Subcutaneous adipose tissue (tissue), 4 donors: Measurements from ENCODE around the gene LCE1D. TPM values are rescaled to one million over a fixed set of nuclear protein-coding genes. Genes with fewer than 3 reads are reported as not detected.

Experiments used
- CTCF ChIP-seq: fragments of 450-650 bp; IDR thresholded peaks from one replicate; pipeline ENCODE4 v1.5.1; 2016; ENCODE audit warnings: low read depth, mild to moderate bottlenecking, control low read depth, antibody characterized with exemption, moderate library complexity
- total RNA-seq, 4 donors: library from RNA; depleted of rRNA; stranded (reverse); fragments of >200 nt; gene quantifications; one replicate each; pipeline ENCODE4 v1.1.0, GENCODE V29; 2016

The LCE1D gene
- total RNA-seq, 4 donors from 2014 or later, result not detected

GRCh38 chr1:152777510-152778137 is 18.9 kb upstream of the LCE1D start:
- no peak for TF ChIP-seq CTCF

GRCh38 chr1:152783095-152783494 is 13.4 kb upstream of the LCE1D start:
- no peak for TF ChIP-seq CTCF

- no peak for TF ChIP-seq CTCF
Measured at GRCh38 chr1:152786077-152786476, 10.4 kb upstream of the LCE1D start, which contains the start of gene LCE1E. Gene LCE1E, plus strand, starts transcription at chr1:152786257. Its CDS starts 1,043 bp downstream, at chr1:152787300.

- TF ChIP-seq CTCF, result no peak
Measured at GRCh38 chr1:152795686-152796085, 835 bp upstream of the LCE1D start.

- no peak for TF ChIP-seq CTCF
Measured at GRCh38 chr1:152801333-152801732, 4.8 kb downstream of the LCE1D start.

GRCh38 chr1:152806576-152806975 is 10.1 kb downstream of the LCE1D start, which contains the start of gene LCE1C:
Gene LCE1C, minus strand, starts transcription at chr1:152806651. Its CDS starts 1,173 bp downstream, at chr1:152805478.
- no peak for TF ChIP-seq CTCF

GRCh38 chr1:152811050-152811449 is 14.5 kb downstream of the LCE1D start:
- no peak for TF ChIP-seq CTCF
